ENCODE data around the gene PCCA. TPM values are rescaled to one million over a fixed set of nuclear protein-coding genes. Genes with fewer than 3 reads are reported as not detected.

The PCCA gene
- total RNA-seq, 1 experiment from 2014 or later = 16.1 TPM

GRCh38 chr13:100535426-100536135, 446.7 kb downstream of the PCCA start:
- BruUV-seq (replicated peaks) = no TSS peak
- Histone ChIP-seq H3K27me3 (ENCODE audit: insufficient read depth, low read depth) (no peaks in the 10 kb centered on the region), H2AFZ (no peak overlapping the region), H3K4me3 (no peak overlapping the region), H3K9me2 (ENCODE audit: insufficient read depth) (no peaks in the 10 kb centered on the region), H3K27ac (no peak overlapping the region), H3K79me2 (ENCODE audit: low read depth) (no peaks in the 10 kb centered on the region), H3K4me2 (no peak overlapping the region), H3K9me3 (ENCODE audit: insufficient read depth, low read depth) (no peaks in the 10 kb centered on the region), H3F3A (ENCODE audit: insufficient read depth, low read depth) (no peaks in the 10 kb centered on the region), H3K4me1 (replicated peaks; ENCODE audit: insufficient read depth) (no peaks in the 10 kb centered on the region), H3K36me3 (ENCODE audit: low read depth) (no peaks in the 10 kb centered on the region), H4K20me1 (ENCODE audit: insufficient read depth) (no peaks in the 10 kb centered on the region)
- no peak for TF ChIP-seq EZH2 (IDR thresholded peaks at IDR 0.05; ENCODE audit: low read depth)
- no peak for TF ChIP-seq CTCF (conservative IDR thresholded peaks at IDR 0.05)
- CTCF ChIA-PET = no interaction called here
- intact Hi-C loops (cut with micrococcal nuclease; ENCODE audit: unreplicated experiment) = no loop called here
- no peak for DNase-seq
- POLR2A ChIA-PET (ENCODE audit: unreplicated experiment) = no interaction called here

GRCh38 chr13:100536643-100537180, 447.8 kb downstream of the PCCA start:
- BruUV-seq (replicated peaks) = no TSS peak
- no peaks in the 10 kb centered on the region for H3K36me3 ChIP-seq (ENCODE audit: low read depth)
- TF ChIP-seq EZH2 (IDR thresholded peaks at IDR 0.05; ENCODE audit: low read depth) (no peak), CTCF (conservative IDR thresholded peaks at IDR 0.05) (no peak)
- no peak overlapping the region for H3K27ac ChIP-seq
- H4K20me1 ChIP-seq (ENCODE audit: insufficient read depth) = no peaks in the 10 kb centered on the region
- H2AFZ ChIP-seq = no peak overlapping the region
- ChIA-PET CTCF (no interaction called here), POLR2A (ENCODE audit: unreplicated experiment) (no interaction called here)
- no peaks in the 10 kb centered on the region for H3K9me2 ChIP-seq (ENCODE audit: insufficient read depth)
- no peaks in the 10 kb centered on the region for H3F3A ChIP-seq (ENCODE audit: insufficient read depth, low read depth)
- intact Hi-C loops (cut with micrococcal nuclease; ENCODE audit: unreplicated experiment) = no loop called here
- H3K4me3 ChIP-seq = no peak overlapping the region
- no peak for DNase-seq
- no peaks in the 10 kb centered on the region for H3K9me3 ChIP-seq (ENCODE audit: insufficient read depth, low read depth)
- H3K79me2 ChIP-seq (ENCODE audit: low read depth) = no peaks in the 10 kb centered on the region
- H3K27me3 ChIP-seq (ENCODE audit: insufficient read depth, low read depth) = no peaks in the 10 kb centered on the region
- no peaks in the 10 kb centered on the region for H3K4me1 ChIP-seq (replicated peaks; ENCODE audit: insufficient read depth)
- no peak overlapping the region for H3K4me2 ChIP-seq

GRCh38 chr13:100537486-100537885, 448.6 kb downstream of the PCCA start:
- TF ChIP-seq CTCF (conservative IDR thresholded peaks at IDR 0.05) (no peak), EZH2 (IDR thresholded peaks at IDR 0.05; ENCODE audit: low read depth) (no peak)
- CTCF ChIA-PET = no interaction called here

More at GRCh38 chr13:100537486-100537885, 448.6 kb downstream of the PCCA start:
- H3K4me1 ChIP-seq (replicated peaks; ENCODE audit: insufficient read depth) = no peaks in the 10 kb centered on the region
- no peaks in the 10 kb centered on the region for H3K9me3 ChIP-seq (ENCODE audit: insufficient read depth, low read depth)
- H3K4me2 ChIP-seq = no peak overlapping the region
- H3K27ac ChIP-seq = no peak overlapping the region
- H3K79me2 ChIP-seq (ENCODE audit: low read depth) = no peaks in the 10 kb centered on the region
- no peaks in the 10 kb centered on the region for H3F3A ChIP-seq (ENCODE audit: insufficient read depth, low read depth)
- intact Hi-C loops (cut with micrococcal nuclease; ENCODE audit: unreplicated experiment) = no loop called here
- BruUV-seq (replicated peaks) = no TSS peak
- DNase-seq = no peak
- no peak overlapping the region for H2AFZ ChIP-seq
- H3K9me2 ChIP-seq (ENCODE audit: insufficient read depth) = no peaks in the 10 kb centered on the region
- H4K20me1 ChIP-seq (ENCODE audit: insufficient read depth) = no peaks in the 10 kb centered on the region
- H3K27me3 ChIP-seq (ENCODE audit: insufficient read depth, low read depth) = no peaks in the 10 kb centered on the region
- no peak overlapping the region for H3K4me3 ChIP-seq
- H3K36me3 ChIP-seq (ENCODE audit: low read depth) = no peaks in the 10 kb centered on the region
- POLR2A ChIA-PET (ENCODE audit: unreplicated experiment) = no interaction called here

All from PC-9 (cell line).